IPS DF 19.7 (cell line): Measurements from ENCODE around the gene UST.
"Not testable (repeated sequence)": the region's sequence is repeated elsewhere in the genome, so short reads cannot be mapped to it uniquely, and the experiment has no call there.

Source experiments
- DNase-seq: peaks from one replicate; pipeline ENCODE4 v3.0.0-alpha.2; 2013; ENCODE audit warnings: low read depth, low spot score

Gene UST

DNA sequence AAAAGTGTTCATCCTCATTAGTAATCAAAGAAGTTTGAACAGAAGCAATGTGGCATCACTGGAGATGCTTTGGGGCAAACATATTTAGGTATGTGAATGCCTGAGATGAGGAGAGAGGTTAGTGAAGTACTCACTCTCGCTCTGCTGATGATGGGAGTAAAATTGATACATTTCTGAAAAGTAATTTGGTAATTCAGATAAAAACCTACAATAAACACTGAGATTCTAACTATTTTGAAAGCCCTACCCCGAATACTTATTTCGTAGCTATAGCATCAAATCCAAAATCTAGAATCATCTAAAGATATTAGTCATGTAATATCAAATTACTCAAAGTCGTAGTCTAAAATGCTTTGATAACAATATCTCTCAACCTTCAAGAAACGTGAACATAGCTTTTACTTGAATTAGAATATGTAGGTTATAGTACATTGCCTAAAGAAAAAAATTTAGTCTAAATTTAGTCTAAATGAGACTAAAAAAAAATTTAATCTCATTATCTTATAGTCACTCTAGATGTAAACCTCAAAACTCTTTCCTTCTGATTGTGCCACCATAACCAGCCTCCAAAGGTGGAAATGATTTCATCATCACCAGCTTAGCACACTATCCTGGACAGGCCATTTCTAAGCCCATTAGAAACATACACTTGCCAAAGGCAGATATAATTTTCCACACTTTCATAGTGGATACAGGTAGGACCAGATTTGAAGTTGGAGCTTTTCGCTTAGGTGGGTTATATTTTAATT is 338.2 kb downstream of the UST start:
- DNase-seq = no peak

GRCh38 chr6:149085557-149085938 is 338.7 kb downstream of the UST start:
- no peak for DNase-seq

- no peak for DNase-seq
Measured at GRCh38 chr6:149086363-149086762, 339.5 kb downstream of the UST start.

- DNase-seq = no peak
Measured at GRCh38 chr6:149087898-149088297, 341.1 kb downstream of the UST start.

DNA sequence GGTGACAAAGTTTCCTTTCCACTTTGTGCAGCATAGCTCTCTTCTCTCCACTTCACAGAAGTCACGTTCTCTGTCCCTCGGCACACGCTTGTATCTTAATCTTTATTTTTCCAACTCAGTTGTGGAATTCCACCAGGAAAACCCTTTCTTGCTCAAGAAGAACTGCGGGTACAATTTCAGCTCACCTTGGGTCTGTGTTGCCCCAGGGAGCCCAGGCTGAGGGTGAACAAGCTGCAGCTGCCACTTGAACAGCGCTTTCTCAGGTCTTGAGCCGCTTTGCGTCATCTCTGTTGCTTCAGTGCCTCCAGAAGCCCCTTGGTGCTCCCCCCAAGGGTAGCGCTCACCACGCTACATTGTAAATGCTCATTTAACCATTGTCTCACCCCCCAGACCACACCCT is 341.5 kb downstream of the UST start:
- DNase-seq = no peak

- DNase-seq = no peak
Measured at GRCh38 chr6:149089510-149089909, 342.7 kb downstream of the UST start.

GRCh38 chr6:149090937-149091336 is 344.1 kb downstream of the UST start:
- DNase-seq = no peak

GRCh38 chr6:149093643-149094042 is 346.8 kb downstream of the UST start:
- no peak for DNase-seq

- no peak for DNase-seq
Measured at GRCh38 chr6:149094156-149094555, 347.3 kb downstream of the UST start.

- DNase-seq = no peak
Measured at GRCh38 chr6:149094934-149095351, 348.1 kb downstream of the UST start.

- no peak for DNase-seq
Measured at GRCh38 chr6:149095842-149096241, 349.0 kb downstream of the UST start.

- DNase-seq = no peak
Measured at GRCh38 chr6:149097794-149098193, 351.0 kb downstream of the UST start.

DNA sequence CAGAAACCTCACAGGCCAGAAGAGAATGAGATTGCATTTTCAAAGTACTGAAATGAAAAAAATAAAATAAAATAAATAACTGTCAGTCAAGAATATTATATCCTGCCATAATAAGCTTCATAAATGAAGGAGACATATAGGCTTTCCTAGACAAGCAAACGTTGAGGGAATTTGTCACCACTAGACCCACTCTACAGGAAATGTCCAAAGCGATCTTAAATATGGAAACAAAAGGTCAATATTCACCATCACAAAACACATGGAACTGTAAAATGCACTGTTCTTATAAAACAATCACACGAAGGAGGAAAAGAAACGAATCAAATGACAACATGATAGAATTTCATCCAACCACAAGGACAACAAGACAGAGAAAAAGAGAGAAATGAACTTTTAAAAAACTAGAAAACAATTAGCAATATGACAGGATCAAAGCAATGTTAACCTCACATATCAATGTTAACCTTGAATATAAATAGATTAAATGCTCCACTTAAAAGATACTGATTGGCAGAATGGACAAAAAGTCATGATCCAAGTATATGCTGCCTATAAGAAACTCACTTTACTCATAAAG is 352.0 kb downstream of the UST start:
- DNase-seq = no peak

DNA sequence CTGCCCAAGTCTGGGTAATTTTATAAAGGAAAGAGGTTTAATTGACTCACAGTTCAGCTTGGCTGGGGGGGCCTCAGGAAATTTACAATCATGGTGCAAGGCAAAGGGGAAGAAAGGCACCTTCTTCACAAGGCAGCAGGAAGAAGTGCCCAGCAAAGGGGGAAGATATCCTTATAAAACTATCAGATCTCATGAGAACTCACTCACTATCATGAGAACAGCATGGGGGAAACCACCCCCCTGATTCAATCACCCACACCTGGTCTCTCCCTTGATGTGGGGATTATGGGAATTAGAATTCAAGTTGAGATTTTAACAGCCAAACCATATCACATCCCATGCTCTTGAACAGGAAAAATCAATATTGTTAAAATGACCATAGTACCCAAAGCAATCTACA is 355.5 kb downstream of the UST start:
- DNase-seq = no peak

- not testable (repeated sequence) for DNase-seq
Measured at GRCh38 chr6:149103950-149104349, 357.1 kb downstream of the UST start.

DNA sequence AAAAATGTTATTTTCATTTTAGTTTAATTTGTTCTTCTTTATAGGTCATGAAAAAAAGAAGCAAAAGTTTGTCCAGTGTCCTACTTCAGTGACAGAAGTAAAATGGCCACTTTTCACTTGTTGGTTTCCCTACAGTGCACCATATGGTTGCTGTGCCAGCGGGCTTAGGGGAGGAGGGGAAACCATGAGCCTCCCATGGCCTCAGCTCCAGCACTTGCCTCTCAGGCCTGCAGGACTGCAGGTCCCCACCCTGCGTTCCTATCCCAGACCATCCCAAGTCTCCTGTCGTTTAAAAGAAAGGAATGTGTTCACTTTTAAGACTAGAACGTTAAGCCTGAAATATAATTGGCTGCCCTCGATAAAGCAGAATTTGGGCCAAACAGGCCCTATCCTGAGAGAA is 360.7 kb downstream of the UST start:
- no peak for DNase-seq

- DNase-seq = no peak
Measured at GRCh38 chr6:149108038-149108748, 361.4 kb downstream of the UST start.

GRCh38 chr6:149108749-149109100 is 361.9 kb downstream of the UST start:
- no peak for DNase-seq

- no peak for DNase-seq
Measured at GRCh38 chr6:149109397-149110070, 362.7 kb downstream of the UST start.

DNA sequence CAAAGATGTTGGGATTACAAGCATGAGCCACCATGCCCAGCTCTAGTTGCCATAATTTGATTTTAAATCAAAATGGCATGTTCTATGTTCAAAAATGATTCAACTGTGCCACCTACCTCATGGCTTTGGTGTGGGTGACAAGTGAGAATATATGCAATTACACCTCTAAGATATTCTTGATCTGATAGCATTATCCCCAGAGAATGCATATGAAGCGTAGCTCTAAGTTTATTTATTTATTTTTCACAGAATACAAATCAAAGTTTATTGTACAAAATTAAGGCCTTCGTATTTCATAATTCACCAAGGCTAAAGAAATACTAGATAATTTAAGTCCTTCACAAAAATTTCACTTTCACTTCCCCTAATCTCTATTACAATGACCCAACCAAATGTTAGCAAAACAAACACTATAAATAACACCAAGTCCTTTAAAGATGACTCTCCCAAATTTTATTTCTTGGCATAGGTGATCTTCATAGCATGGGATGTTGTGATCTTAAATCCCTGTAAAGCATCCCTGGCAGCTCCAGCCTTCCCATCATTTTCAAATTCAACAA is 364.8 kb downstream of the UST start:
- DNase-seq = no peak

GRCh38 chr6:149112976-149113375 is 366.1 kb downstream of the UST start:
- DNase-seq = no peak

DNA sequence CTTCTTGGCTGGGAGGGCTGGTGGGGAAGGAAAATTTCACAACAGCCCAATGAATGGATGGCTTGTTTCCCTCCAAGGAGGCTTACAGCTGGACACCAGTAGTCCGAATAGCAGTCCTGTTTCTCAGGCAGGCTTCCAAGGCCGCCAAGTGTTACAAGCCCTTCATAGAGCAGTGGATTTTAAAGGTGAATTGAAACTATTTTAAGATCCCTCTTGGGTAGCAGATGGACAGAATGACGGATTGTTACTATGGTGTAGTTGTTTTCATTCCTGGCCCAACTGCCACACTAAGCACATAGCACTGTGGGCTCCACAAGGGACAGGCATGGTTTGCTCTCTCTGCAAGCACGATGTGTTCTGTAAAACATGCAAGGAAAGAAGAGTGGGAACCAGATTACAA is 367.3 kb downstream of the UST start:
- DNase-seq = no peak
